Panc1 (cell line): ENCODE results near the gene TMTC1. TPM values are rescaled to one million over a fixed set of nuclear protein-coding genes. Genes with fewer than 3 reads are reported as not detected.

ENCODE experiments used
- ATAC-seq: fragments of 200-7000 bp; cut with Tn5 transposase; 2 replicates; pipeline ENCODE4 v1.9.1; 2020; ENCODE audit warnings: mild to moderate bottlenecking, moderate library complexity
- BruUV-seq: library from RNA; stranded (reverse); fragments of 400-500 nt; replicated peaks from 2 replicates; lab custom pipeline; 2021; lab: Mats Ljungman, UMichigan
- CTCF ChIA-PET: fragments of 300-600 bp; sonication (Branson Sonifier 250); formaldehyde crosslinking; loops from one replicate; lab custom pipeline; 2022; ENCODE audit warnings: antibody characterized with exemption; lab: Charles Lee
- POLR2A ChIA-PET: fragments of 300-600 bp; sonication (Branson Sonifier 250); formaldehyde crosslinking; loops from one replicate; lab custom pipeline; 2022; ENCODE audit warnings: antibody characterized with exemption; lab: Charles Lee
- DNase-seq: peaks from one replicate; pipeline ENCODE4 v3.0.0-alpha.2; 2010; ENCODE audit warnings: low read depth, low spot score
- H3K27ac ChIP-seq: 2 replicates; pipeline ENCODE4 v1.5.1; 2011; ENCODE audit warnings: mild to moderate bottlenecking, low read length, inconsistent platforms
- H3K27me3 ChIP-seq: fragments of 200-500 bp; sonication (Bioruptor generic); 2 replicates; pipeline ENCODE4 v1.6.0; 2014; ENCODE audit warnings: low read length, inconsistent platforms; ENCODE audit not compliant: control insufficient read depth, insufficient read depth
- H3K36me3 ChIP-seq: fragments of 200-500 bp; sonication (Bioruptor generic); 2 replicates; pipeline ENCODE4 v1.5.1; 2014; ENCODE audit warnings: inconsistent platforms, mild to moderate bottlenecking, low read length, moderate library complexity; ENCODE audit not compliant: control insufficient read depth, insufficient read depth
- H3K4me1 ChIP-seq: 2 replicates; pipeline ENCODE4 v1.5.1; 2011; ENCODE audit warnings: inconsistent platforms, mild to moderate bottlenecking, low read length, moderate library complexity; ENCODE audit not compliant: control insufficient read depth, insufficient read depth
- H3K4me3 ChIP-seq, 2 experiments: 2 replicates each; pipeline ENCODE4 v1.5.1; 2011 to 2012; ENCODE audit warnings: low read depth in 2 of 2, low read length in 2 of 2, mild to moderate bottlenecking in 2 of 2, inconsistent platforms in 1 of 2, moderate library complexity in 1 of 2
- H3K9me3 ChIP-seq: fragments of 200-500 bp; sonication (Bioruptor generic); 2 replicates; pipeline ENCODE4 v1.5.1; 2014; ENCODE audit warnings: low read depth, mild to moderate bottlenecking, inconsistent platforms, low read length, moderate library complexity; ENCODE audit not compliant: control insufficient read depth, insufficient read depth
- POLR2AphosphoS5 ChIP-seq: IDR thresholded peaks from 2 replicates; pipeline ENCODE4 v1.6.1; 2012; ENCODE audit warnings: mild to moderate bottlenecking, low read depth, low read length, moderate library complexity
- REST ChIP-seq, 2 experiments: IDR thresholded peaks; 2 replicates each; pipeline ENCODE4 v1.6.1; 2011 to 2012; ENCODE audit warnings: low read depth in 2 of 2, control low read depth in 1 of 2, low read length in 1 of 2, mild to moderate bottlenecking in 1 of 2, moderate library complexity in 1 of 2; ENCODE audit not compliant: insufficient read depth in 1 of 2
- SIN3A ChIP-seq: IDR thresholded peaks from 2 replicates; pipeline ENCODE4 v1.6.1; 2012; ENCODE audit warnings: low read depth, mild to moderate bottlenecking, low read length, moderate library complexity, borderline replicate concordance; ENCODE audit not compliant: insufficient read depth
- TCF7L2 ChIP-seq: IDR thresholded peaks from 2 replicates; pipeline ENCODE4 v1.6.1; 2011; ENCODE audit warnings: mild to moderate bottlenecking, low read depth, low read length, inconsistent platforms
- in situ Hi-C: cut with HindIII; loops from 2 replicates; pipeline ENCODE4 v1.10.0; 2016; ENCODE audit warnings: low sequenced_read_pairs, low pct_unique_long_range_greater_than_20kb
- intact Hi-C: fragments of 100-400 bp; cut with micrococcal nuclease; formaldehyde crosslinking; loops from one replicate; pipeline ENCODE4 v1.10.0; 2022; ENCODE audit not compliant: unreplicated experiment
- total RNA-seq: library from RNA; stranded (reverse); gene quantifications from one replicate; pipeline ENCODE4 v1.2.1, GENCODE V29; 2021; ENCODE audit not compliant: unreplicated experiment
- TF ChIP-seq, protein P1 (sequence below): fragments of 450-650 bp; IDR thresholded peaks from 2 replicates; pipeline ENCODE4 v1.5.1; 2017; ENCODE audit warnings: mild to moderate bottlenecking

TMTC1 gene
- total RNA-seq, 1 experiment from 2014 or later = 0.28 TPM

GRCh38 chr12:29726741-29727348 is 56.9 kb downstream of the TMTC1 start:
- H3K4me1 ChIP-seq = no peaks in the 10 kb centered on the region
- H3K9me3 ChIP-seq = no peaks in the 10 kb centered on the region
- H3K27me3 ChIP-seq = no peaks in the 10 kb centered on the region; the same call in 1 of the 2 replicates
- H3K36me3 ChIP-seq = no peaks in the 10 kb centered on the region
- TF ChIP-seq, protein P1, sequence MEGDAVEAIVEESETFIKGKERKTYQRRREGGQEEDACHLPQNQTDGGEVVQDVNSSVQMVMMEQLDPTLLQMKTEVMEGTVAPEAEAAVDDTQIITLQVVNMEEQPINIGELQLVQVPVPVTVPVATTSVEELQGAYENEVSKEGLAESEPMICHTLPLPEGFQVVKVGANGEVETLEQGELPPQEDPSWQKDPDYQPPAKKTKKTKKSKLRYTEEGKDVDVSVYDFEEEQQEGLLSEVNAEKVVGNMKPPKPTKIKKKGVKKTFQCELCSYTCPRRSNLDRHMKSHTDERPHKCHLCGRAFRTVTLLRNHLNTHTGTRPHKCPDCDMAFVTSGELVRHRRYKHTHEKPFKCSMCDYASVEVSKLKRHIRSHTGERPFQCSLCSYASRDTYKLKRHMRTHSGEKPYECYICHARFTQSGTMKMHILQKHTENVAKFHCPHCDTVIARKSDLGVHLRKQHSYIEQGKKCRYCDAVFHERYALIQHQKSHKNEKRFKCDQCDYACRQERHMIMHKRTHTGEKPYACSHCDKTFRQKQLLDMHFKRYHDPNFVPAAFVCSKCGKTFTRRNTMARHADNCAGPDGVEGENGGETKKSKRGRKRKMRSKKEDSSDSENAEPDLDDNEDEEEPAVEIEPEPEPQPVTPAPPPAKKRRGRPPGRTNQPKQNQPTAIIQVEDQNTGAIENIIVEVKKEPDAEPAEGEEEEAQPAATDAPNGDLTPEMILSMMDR = no peak
- TF ChIP-seq REST (IDR thresholded peaks at IDR 0.05; ENCODE audit: insufficient read depth in 1 of 2, low read depth in 2 of 2, low read length in 1 of 2) (no peak), SIN3A (no peak), TCF7L2 (no peak), POLR2AphosphoS5 (no peak)
- H3K27ac ChIP-seq = no peak overlapping the region
- POLR2A ChIA-PET = no interaction called here
- CTCF ChIA-PET = no interaction called here
- BruUV-seq = no TSS peak
- ATAC-seq (no peak), DNase-seq (no peak)
- intact Hi-C loops (no loop called here), in situ Hi-C loops (no loop called here)
- H3K4me3 ChIP-seq = no peak overlapping the region

DNA sequence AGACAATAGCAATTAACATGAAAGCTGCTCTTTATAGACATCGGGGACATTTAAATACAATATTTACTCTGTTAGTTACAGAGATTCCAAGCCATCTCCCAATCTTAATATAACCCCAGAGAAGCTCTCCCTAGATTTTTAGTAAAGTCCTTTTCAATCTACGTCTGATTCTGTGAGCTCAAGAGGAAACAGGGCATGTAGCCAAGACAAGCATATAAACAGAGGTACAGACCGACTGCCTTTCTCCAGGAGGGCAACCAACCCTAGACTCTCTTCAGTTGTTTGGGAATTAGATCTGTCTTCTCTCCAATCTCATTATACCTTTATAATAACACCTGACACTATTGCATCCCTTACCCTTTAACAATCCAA is 57.4 kb downstream of the TMTC1 start:
- no TSS peak for BruUV-seq

More for the DNA sequence above, 57.4 kb downstream of the TMTC1 start:
- H3K4me3 ChIP-seq = no peak overlapping the region
- H3K27me3 ChIP-seq = no peaks in the 10 kb centered on the region; the same call in 1 of the 2 replicates
- H3K9me3 ChIP-seq = no peaks in the 10 kb centered on the region
- no peaks in the 10 kb centered on the region for H3K36me3 ChIP-seq
- DNase-seq (no peak), ATAC-seq (no peak)
- ChIA-PET CTCF (no interaction called here), POLR2A (no interaction called here)
- H3K27ac ChIP-seq = no peak overlapping the region
- no peak for TF ChIP-seq REST (IDR thresholded peaks at IDR 0.05; ENCODE audit: insufficient read depth in 1 of 2, low read depth in 2 of 2, low read length in 1 of 2)
- TF ChIP-seq, protein P1 = no peak
- intact Hi-C loops (no loop called here), in situ Hi-C loops (no loop called here)
- no peaks in the 10 kb centered on the region for H3K4me1 ChIP-seq
